DMS153 (cell line): ENCODE measurements around the gene RPTOR.
"Not testable (repeated sequence)": the region's sequence is repeated elsewhere in the genome, so short reads cannot be mapped to it uniquely, and the experiment has no call there.

Experiments
- DNase-seq: peaks from one replicate; lab custom pipeline; 2025; lab: John Stamatoyannopoulos, UW

The RPTOR gene

GRCh38 chr17:80552523-80552922, 7.9 kb downstream of the RPTOR start:
- no peak for DNase-seq

- no peak for DNase-seq
These were observed 10.6 kb downstream of the RPTOR start for GRCh38 chr17:80555266-80555665.

GRCh38 chr17:80558046-80558445, 13.4 kb downstream of the RPTOR start:
- DNase-seq, result no peak

DNA sequence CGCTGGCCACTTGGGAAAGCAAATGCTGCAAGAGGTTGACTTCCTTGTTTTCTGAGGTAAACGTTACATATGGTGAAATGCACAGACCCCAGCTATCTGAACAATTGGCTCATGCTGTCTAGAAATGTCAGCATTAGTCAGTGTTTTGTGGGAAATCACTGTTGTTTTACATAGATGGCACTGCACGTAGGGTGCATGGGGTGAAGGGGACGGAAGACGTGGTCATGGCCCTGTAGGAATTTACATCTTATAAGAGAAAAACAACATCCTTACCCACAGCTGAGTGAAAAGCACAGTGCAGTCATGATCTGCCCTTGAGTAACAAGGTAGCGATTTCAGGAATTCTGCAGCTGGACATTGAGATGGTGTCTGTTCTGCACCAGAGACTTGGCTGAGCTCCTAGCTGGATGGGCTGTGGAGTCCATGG, 15.2 kb downstream of the RPTOR start:
- DNase-seq, result no peak

GRCh38 chr17:80561541-80562114, 17.0 kb downstream of the RPTOR start:
- no peak for DNase-seq

- peak; percentile 19 for DNase-seq
These were observed 19.9 kb downstream of the RPTOR start for GRCh38 chr17:80564545-80564944.

DNA sequence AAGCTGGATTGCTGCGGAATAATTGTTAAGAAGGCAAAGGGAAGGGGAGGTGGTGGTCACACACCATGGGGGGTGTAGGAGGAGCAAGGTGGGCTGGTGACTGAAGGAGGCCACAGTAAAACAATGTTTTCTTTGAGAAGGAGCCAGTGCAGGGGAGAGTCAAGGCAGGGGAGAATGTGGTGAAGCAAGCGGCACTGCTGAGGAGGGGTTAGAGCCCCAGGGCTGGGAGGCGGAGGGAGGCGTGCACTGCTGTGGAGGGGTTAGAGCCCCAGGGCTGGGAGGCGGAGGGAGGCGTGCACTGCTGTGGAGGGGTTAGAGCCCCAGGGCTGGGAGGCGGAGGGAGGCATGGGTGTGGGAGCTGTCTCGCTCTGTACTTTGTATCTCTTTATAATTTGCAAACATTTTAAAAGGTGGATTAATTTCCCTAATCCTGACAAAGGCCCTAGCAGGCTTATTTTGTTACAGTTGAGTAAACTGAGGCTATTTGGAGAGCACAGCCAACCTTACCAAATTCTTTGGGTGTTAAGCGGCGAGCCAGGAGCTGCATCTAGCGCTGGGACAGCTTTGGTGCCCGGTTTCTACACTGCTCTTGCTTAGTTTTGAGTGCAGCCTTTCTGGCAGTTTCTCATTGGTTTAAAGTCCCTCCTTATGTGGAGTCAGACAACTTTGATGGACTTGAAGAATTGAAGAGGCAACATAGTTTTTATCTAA, 20.9 kb downstream of the RPTOR start:
- DNase-seq, result no peak

GRCh38 chr17:80566054-80566400, 21.4 kb downstream of the RPTOR start:
- DNase-seq, result no peak

DNA sequence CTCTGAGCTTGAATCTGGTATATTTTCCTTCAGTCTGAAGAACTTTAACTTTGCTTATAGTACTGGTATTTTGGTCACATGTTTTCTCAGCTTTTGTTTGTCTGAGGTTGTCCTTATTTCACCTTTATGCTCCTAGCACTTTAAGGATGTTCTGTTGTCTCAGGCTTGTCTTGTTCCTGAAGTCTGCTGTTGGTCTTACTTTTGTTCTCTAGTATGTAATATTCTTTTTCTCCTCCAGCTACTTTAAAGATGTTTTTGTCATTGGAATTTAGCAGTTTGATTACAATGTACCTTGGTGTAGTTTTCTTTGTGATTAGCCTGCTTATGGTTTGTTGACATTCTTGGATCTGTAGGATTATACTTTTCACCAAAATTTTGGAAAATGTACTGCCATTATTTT, 23.6 kb downstream of the RPTOR start:
- DNase-seq, result no peak

DNA sequence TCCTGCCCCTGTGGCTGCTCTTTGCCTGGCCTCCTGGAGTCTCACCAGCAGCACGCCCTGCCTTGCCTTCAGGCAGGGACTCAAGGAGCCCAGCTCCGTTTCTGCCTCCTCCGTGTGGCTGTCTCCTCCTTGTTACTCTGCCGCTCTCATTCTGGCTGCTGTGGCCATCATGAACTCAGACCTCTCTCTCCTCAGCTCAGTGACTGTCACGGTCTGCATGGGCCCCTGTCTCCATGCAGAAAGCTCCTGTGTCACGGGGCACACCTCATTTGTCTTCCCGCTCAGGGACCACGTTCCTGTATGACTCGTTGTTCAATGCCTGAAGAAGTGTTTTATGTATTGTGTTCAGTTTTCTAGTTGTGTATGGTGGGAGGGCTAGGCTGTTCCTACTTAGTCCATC, 25.3 kb downstream of the RPTOR start:
- DNase-seq, result no peak

DNA sequence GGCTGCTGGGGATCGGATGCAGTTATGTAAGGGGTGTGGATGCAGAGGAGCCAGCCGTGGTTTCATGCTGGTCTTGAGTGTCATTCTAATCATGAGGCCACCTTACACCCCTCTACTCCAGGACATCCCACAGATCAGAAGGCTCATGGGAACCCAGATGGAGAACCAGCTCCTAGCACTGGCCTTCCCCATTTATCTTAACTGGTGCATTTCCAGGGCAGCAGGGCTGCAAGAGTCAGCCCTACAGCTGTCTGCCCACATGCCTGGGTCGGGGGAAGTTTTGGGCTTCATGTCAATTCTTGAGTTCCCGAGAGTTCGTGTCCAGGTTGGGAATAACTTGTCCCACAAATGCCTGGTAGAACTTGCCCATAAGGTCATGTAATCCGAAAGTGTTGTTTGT, 29.1 kb downstream of the RPTOR start:
- DNase-seq, result no peak

- DNase-seq, result no peak
These were observed 29.9 kb downstream of the RPTOR start for GRCh38 chr17:80574496-80574895.

GRCh38 chr17:80575057-80575875, 30.6 kb downstream of the RPTOR start:
- peak; percentile 8 for DNase-seq

GRCh38 chr17:80577876-80578570, 33.4 kb downstream of the RPTOR start:
- no peak for DNase-seq

DNA sequence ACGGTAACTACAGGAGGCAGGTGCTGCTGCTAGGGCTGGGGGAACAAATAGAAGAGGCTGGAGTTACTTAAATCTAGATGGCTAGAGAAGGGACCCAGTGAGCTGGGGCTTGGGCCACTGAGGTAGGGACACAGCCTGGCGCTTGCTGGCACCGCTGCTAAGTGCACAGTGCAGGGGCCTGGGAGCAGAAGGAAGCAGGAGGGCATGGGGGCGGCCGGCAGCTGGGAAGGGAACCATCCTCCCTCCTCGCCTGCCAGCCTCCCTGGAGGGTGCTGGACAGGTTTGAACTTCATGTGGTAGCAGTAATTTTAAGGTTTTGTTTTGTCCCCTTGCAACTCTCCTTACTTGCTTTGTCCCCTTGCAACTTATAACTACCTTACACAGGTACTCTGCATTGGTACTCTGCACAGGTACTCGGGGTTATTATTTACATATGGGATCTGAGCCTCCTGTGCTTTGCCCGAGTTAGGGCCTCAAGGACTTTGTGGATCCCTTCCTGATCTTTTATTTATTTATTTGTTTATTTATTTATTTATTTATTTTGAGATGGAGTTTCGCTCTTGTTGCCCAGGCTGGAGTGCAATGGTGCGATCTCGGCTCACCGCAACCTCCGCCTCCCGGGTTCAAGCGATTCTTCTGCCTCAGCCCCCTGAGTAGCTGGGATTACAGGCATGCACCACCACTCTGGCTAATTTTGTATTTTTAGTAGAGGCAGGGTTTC, 34.2 kb downstream of the RPTOR start:
- DNase-seq, result not testable (repeated sequence)

DNA sequence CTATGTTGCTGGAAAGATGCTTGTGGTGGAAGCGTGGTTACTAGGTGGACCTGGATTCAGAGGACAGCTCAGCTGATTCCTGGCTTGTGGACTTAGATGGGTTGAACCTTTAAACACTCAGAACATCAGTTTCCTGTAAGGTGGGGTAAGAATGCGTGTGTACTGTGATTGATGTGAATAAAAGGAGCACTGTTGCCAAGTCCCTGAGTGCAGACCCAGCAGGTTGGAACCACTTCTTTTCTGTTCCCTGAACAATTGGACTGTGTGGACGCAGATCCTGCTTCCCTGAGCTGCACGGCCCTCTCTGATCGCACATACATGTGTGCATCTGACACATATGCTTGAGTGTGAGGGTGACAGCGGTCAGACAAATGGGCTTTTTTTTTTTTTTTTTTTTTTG, 37.5 kb downstream of the RPTOR start:
- no peak for DNase-seq

- DNase-seq, result no peak
These were observed 39.7 kb downstream of the RPTOR start for GRCh38 chr17:80584176-80584905.

- DNase-seq, result peak; percentile 77
These were observed 41.5 kb downstream of the RPTOR start for GRCh38 chr17:80585890-80586845.

GRCh38 chr17:80586846-80587228, 42.2 kb downstream of the RPTOR start:
- peak; percentile 76 for DNase-seq
